GM18499 (cell line): ENCODE data around the gene CDH4.

Source experiments
- ATAC-seq: cut with Tn5 transposase; IDR thresholded peaks from one replicate; pipeline ENCODE4 v1.9.1; 2021; ENCODE audit warnings: moderate number of reproducible peaks; ENCODE audit not compliant: insufficient read depth, unreplicated experiment

CDH4 gene

DNA sequence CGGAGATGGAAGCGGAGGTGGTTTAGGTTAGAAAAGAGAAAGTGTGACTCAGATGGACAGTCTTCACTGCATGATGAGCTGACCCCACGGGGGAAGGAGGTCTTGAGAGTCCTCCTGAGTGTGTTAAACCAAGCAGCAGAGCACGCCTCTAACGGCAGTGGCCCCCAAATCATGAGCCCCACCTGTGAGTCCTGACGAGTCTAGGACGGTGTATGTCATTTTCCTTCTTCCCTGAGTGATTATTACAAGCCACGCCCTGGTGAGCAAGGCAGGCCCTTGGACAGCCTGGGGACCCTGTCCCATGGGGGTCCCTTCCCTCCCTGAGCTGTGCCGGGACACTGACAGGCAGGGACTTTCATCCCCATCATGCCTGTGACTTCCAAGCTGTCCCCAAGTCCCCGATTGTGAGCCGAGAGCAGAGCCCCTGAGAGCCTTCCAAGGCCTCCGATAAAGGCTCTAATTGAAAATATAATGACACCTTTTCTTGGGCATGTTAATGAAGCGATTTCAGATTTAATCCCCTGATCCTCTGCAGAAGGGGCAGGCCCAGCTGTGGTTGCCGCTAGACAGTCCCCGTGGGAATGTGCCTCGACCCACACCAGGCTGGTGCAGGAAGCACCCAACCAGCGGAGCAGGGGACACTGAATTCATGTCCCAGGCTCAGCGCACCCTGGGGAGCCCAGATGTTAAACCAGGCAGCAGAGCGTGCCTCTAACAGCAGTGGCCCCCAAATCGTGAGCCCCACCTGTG is 493.5 kb downstream of the CDH4 start:
- ATAC-seq: no peak

DNA sequence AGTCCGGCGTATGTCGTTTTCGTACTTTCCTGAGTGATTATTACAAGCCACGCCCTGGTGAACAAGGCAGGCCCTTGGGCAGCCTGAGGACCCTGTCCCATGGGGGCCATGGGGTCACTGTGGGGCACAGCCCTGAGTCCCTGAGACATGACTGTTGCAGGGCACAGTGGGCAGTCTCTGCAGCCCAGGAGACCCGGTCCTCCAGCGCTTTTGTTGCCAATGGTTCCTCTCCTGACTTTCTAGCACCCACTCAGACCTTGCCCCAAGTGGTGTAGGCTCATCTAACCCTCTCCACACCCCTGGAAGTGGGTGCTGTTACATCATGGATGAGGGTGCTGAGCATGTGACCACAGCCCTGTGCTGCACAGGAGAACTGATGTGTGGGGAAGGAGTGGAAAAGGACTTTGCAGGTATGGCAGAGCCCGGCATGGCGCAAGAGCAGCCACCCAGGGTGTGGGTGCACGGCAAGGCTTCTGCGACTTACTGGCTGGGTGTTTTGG is 494.1 kb downstream of the CDH4 start:
- ATAC-seq: no peak

DNA sequence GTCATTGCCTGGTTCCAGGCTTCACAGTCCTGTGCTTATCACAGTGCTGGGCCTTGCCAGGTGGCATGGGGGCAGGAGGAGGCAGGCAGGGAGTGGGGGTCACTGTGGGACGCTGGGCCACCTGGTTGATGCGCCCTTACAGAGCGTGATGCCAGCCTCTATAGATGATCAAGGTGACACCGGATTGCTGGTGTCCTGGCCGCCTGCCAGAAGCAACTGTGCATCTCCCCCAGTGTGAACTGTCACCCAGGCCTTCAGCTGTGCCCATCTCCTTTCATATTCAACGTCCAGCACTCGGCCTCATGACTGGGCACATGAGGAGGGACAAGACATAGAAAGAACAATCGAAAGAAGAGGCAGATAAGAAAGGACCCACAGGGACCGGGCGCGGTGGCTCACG is 494.7 kb downstream of the CDH4 start:
- no peak for ATAC-seq

DNA sequence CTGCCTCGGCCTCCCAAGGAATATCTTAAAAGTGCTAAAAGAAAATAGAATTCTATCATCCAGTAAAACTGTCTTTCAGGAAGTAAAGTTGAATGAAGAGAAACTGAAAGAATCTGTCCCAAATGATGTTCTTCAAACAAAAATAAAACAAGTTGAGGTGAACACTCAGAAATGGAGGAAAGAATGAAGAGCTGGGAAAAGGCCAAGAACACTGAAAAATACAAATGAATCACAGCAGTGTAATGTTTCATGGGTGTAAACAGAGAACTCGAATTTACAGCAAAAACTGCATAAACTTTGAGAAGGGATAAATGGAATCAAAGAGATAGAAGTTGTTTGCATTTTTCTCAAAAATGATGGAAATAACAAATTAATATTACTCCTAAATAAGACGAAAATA is 496.3 kb downstream of the CDH4 start:
- no peak for ATAC-seq

DNA sequence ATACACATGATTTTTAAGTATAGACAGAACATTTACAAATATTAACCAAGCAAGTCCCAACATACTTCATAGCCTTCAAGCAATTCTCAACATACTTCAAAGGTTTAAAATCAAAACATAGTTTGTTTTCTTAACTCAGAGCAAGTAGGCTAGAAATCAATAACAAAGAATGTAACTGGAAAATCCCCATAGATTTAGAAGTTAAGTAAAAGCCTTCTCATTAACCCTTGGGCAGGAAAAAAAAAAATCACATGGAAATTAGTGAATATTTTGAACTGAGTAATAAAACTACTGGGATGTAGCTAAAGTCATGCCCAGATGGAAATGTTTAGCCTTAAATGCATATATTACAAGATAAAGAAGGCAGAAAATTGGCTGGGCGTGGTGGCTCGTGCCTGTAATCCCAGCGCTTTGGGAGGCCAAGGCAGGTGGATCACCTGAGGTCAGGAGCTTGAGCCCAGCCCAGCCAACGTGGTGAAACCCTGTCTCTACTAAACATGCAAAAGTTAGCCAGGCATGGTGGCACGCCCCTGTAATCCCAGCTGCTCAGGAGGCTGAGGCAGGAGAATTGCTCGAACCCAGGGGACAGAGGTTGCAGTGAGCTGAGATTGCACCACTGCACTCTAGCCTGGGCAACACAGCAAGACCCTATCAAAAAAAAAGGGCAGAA is 497.5 kb downstream of the CDH4 start:
- ATAC-seq: no peak

DNA sequence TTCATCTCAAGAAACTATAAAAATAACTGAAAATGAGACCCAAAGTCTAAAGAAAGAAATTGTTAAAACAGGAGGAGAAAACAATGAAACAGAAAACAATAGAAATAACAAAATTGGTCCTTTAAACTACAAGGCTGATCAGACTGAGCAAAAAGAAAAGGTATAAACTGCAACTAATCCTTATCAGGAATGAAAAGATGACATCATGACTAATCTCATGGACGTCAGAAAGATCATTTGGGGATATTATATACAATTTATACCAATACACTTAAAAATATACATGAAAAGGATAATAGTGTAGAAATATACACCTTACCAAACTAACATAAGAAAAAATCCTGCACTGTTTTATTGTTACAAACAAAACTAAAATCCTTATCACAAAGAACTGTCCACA is 498.0 kb downstream of the CDH4 start:
- ATAC-seq: no peak

DNA sequence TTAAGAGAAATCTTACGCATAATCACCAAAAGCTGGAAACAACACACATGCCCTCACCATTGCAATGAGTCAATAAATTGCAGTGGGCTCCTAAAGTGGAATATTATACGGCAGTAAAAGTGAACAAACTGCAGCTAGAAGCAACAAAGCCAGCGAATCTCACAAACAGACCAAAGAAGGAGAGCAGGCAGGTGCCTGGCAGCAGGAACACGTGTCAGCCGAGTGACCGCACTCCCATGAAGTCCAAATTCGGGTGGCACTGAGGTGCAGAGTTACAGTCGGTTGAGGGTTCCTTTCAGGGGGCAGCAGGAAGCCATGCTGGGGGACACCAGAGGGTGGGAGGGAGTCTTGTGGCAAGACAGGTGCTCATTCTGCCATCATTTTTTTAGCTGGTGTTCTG is 500.5 kb downstream of the CDH4 start:
- no peak for ATAC-seq

DNA sequence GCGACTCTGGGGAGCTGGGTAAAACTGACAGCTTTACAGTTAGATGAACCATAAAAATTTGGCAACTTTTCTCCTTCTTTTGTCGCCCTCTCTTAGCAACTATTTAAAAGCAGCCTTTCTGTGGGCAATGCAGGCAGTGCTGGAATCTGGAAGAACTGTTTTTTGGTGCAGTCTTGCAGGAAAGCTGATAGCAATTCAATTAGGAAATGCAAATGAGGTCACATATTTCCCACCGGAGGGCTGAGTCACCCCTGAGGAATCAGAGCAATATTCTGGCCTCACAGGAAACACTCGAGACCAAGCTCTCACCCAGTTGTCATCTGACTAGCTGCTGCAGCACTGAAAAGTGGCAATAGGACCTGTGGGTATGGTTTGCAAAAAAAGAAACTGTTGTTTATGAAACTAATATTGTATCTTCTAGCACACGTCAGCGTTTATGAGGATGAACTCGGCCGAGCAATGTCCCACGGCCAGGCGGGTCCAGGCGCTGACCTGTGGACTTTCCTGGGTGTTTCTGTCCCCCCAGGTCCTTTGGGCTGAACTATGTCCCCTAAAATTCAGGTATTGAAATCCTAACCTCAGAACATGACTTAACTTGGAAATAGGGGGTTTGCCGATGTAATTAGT is 501.4 kb downstream of the CDH4 start:
- no peak for ATAC-seq

DNA sequence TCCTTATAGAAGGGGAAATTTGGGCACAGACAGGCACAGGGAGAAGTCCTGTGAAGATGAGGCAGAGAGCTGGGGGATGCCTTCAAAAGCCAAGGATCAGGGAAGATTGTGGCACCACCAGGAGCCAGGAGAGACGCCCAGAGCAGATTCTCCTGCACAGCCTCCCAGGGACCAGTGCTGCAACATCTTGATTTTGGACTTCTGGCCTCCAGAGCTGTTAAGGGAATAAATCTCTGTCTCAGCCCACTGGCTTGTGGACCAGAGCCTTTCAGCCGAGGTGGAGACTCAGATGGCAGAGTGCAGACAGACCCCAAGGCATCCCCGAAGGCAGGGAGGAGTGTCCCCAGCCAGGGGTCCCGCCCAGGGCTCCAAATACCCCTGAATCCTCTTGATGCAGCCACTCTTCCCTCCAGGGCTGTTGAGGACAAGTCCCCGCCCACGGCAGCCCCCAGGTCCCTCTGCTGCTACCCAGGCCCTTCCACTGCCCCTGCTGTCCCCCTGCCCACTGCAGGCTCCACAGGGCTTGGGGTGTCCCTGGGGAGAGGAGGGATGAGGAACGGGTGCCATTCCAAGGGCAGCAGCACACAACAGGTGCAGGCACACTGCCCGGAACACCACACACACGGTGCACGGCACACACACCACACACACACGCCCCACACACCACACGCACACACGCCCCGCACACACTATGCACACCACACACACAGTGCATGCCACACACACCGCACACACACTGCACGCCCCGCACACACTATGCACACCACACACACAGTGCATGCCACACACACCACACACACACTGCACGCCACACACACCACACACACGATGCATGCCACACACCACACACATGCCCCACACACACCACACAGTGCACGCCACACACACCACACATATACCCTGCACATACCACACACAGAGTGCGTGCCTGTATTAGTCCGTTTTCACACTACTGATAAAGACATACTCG is 502.2 kb downstream of the CDH4 start:
- ATAC-seq: no peak

DNA sequence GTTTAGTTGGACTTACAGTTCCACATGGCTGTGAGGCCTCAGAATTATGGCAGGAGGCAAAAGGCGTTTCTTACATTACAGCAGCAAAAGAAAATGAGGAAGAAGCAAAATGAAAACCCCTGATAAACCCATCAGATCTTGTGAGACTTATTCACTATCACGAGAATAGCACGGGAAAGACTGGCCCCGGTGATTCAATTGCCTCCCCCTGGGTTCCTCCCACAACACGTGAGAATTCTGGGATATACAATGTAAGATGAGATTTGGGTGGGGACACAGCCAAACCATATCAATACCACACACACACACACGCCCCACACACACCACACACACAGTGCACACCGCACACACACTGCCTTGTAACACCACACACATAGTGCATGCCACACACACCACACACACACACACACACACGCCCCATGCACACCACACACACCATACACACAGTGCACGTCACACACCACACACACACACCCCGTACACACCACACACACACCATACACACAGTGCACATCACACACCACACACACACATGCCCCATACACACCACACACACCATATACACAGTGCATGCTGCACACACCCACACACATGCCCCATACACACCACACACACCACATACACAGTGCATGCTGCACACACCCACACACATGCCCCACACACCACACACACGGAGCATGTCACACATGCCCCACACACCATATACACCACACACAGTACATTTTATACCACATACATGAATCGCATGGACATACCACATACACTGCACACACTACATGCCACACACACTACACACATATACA is 503.1 kb downstream of the CDH4 start:
- ATAC-seq: no peak

DNA sequence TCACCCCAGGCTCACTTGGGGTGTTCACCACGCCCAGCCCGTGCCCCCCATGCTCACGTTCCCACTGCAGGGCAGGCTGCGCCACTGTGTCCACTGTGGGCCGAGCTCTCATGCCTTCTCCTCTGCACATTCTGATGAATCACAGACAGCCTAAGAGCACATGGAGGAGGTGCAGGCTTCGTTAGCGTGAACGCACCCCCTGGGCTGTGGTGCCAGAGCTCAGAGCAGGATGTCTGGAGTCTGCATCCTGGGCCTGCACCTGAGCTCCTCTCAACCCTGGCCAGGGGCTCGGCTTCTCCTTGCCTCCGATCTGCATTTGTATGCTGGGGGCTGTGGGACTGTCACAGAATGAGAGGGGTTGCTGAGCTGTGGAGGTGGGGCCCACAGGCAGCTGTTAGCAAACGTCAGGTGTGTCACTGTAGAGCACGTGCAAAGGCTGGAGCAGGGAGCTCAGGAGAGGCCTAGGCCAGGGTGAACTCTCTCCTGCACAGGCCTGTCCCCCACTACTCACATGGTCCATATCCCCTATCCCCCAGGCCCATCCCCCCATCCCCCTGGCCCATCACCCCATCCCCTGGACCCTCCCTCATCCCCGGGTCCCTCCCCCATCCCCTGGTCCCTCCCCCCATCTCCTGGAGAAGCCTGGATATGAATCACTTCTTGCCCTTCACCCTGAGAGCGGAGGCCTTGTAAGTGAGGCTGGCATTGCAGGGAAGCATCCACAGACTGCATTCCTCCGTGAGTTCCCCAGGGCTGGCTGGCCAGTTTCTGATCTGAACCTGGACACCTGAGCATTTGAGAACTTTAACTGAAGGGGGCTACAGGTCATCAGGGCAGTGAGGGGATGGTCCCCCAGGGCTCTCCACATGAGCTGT is 504.1 kb downstream of the CDH4 start:
- ATAC-seq: no peak

DNA sequence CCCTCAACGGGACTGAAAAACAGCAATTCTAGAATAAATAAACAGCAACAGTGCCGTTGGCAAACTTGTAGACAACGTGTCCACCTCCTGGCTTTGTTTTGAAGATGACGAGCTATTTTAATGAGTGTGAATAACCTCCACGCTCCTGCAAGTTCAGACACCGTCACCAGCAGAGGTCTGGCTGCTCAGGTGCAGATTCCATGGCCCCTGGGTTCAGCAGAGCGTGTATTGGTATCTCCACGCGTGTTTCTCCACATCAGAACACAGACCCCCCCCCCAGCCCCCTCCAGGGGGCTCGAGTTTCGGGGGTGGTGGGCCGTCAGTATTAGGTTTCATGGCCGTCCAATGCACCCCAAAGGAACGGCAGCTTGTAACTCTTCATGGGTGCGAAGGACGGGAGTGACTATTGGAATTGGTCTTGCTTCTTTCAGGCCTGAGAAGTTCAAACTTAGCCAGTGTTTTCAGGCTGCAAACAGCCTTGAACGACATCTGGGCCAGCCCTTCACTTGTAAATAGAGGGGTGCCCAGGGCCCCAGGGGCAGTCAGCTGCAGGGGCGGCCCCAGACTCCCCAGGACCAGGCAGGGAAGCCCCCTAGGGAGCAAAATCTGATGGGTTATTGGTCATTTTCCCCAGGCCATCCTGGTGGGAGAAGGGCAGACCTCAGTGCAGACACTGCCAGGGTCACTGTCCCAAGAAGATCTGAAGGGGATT is 505.1 kb downstream of the CDH4 start:
- ATAC-seq: no peak

DNA sequence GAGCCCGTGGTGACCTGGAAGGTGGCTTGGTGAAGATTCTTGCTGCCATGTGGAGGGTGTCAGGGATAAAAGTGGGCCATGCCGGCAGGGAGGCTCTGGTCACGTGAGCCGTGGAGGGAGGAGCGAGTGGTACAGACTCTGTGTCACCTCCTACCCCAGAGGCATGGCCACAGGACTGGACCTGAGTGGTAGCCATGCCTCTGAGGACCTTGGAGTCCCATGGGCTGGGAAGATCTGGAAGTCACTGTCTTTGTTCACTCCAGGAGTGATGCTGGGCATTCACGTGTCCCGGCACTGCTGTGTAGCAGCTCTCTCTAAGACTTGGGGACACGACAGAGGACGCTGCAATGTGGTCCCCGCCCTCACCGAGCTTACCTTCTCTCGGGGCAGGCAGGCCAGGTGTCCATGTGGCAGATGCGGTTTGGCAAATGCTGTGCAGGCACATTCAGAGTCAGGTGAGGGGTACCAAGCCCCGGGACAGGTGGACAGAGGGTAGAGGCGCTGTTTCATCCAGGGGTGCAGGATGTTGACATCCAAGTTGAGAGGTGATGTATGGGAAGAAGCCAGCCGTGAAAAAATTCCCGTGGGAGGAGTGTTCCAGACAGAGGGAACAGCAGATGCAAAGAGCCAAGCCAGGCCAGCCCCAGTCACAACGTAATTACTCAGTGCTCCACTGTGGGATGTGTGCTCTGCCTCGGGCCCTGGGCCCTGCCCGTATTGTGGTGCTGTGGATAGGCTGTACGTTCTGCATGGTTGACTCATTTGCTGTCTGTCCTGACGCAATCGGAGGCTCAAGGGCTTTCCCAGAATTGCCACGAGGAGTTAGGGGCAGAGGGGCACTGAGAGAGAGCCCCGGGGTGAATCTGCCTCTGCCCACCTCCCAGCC is 505.9 kb downstream of the CDH4 start:
- ATAC-seq: no peak

DNA sequence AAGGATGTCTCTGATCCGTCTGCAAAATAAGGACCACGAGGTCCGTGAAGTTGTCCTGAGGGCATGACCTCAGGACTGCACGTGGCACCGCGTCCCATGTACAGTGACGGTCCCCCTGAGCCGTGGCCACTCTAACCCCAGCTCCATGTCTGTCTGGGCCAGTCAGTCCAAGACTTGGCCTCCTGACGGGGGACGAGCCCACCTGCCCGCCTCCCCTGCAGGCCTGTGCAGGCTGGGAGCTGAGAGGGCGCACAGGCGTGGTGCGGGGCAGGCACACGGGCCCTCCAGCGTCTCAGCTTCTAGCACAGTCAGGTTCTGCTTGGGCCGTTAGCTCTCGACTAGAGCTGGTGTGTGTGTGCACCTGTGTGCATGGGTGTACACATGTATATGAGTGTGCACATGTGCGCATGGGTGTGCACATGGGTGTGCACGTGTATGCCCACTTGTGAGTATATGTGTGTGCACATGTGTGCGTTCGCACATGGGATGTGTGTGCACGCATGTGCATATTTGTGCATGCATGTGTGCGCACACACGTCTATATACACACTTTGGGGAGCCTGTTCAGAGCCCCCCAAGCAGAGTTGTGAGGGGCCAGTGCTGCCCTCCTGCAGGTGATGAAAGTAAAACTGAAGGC is 506.6 kb downstream of the CDH4 start:
- ATAC-seq: no peak

DNA sequence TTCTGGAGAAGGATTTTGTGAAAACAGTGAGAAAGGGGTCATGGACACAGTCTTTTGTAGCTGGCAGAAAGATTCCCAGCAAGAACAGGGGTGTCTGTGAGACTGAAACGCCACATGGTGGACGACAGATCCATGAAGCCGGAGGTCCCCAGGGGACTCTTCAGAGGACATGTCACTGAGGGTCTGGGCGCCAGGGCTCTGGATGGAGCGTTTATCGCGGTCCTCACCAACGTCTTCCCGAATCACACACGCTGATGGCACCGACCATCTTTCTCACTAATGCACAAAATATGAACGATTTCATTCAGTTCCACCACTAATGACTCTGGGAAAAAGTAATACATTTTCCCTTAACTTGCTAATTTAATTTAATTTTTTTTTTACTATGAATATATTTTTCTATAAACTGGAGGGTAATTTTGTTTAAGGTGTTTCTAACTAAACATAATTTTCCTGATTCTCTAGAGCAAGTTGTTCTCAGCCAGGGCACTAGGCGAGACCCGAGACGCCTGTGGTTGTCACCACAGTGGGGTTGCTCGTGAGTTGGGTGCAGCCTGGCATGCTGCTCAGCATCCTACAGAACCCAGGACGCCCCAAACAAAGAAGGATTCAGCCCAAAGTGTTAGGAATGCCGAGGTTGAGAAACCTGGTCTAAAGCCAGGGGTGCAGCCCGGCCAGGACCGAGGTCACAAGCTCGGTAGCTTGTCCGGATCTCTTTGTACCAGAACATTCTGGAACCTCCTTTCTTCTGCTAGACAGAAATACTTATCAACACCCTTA is 507.4 kb downstream of the CDH4 start:
- no peak for ATAC-seq

DNA sequence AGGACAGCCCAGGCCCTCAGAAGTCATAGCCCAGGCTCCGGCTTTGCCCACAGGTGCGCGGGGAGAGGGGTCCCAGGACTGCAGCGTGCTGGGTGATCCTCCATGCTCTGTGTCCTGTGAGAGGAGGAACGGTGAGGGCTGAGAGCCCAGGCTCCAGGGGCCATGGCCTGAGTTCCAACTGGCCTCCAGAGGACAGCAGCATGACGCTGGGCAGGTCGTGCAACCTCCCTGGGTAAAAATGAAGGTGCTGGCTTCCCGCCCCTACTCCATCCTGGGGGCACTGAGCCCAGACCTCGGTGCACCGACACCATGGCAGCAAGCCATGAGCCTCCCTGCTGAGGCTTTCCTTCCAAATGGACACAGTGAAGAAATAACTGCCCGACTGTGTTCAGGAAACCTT is 508.3 kb downstream of the CDH4 start:
- no peak for ATAC-seq
